Measurements from ENCODE around the gene CD160.

CD160 gene

DNA sequence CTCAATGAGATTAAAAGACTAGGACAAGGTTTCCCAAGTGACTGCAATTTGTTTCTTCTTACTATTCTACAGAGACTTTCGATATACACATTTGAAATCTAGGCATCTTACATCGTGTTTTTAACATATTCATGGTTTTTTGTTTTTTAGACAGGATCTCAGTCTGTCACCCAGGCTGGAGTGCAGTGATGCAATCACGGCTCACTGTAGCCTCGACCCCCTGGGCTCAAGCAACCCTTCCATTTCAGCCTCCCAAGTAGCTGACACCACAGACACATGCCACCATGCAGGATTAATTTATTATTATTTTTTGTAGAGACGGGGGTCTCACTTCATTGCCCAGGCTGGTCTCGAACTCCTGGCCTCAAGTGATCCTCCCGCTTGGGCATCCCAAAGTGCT is 13.7 kb upstream of the CD160 start:
- H2BK5ac ChIP-seq (ENCODE audit: low read length): no peak overlapping the region
- H3K4me3 ChIP-seq (ENCODE audit: low read length in 2 of 2): no peak overlapping the region
- no peak overlapping the region for H4K91ac ChIP-seq (ENCODE audit: low read depth, low read length, poor library complexity)
- no peak overlapping the region for H3K14ac ChIP-seq (ENCODE audit: low read length)
- H3K23ac ChIP-seq (ENCODE audit: low read depth, low read length, poor library complexity): no peak overlapping the region
- no peak overlapping the region for H2BK120ac ChIP-seq (ENCODE audit: low read depth, low read length)
- H2AFZ ChIP-seq (ENCODE audit: low read length): no peak overlapping the region
- peaks cover 7 to 9% of the 10 kb centered on the region in 2 donors for H3K4me1 ChIP-seq (ENCODE audit: control insufficient read depth in 2 of 2, insufficient read depth in 1 of 2, low read depth in 1 of 2, low read length in 2 of 2)
- no peak overlapping the region for H3K9ac ChIP-seq (ENCODE audit: low read depth, low read length, poor library complexity)
- H3K4me2 ChIP-seq (ENCODE audit: insufficient read depth, low read length, poor library complexity, severe bottlenecking): no peak overlapping the region
- no peaks in the 10 kb centered on the region for H3K36me3 ChIP-seq (replicated peaks in 1 of 2; ENCODE audit: control insufficient read depth in 2 of 2, insufficient read depth in 2 of 2, low read length in 2 of 2)
- no peak overlapping the region for H2BK12ac ChIP-seq (ENCODE audit: low read length)
- no peak overlapping the region for H3K27ac ChIP-seq (replicated peaks; ENCODE audit: low read length)
- H3K18ac ChIP-seq (ENCODE audit: low read length): no peak overlapping the region
- H3K79me1 ChIP-seq (ENCODE audit: low read depth, low read length): no peaks in the 10 kb centered on the region
- no peak overlapping the region for H2BK15ac ChIP-seq (ENCODE audit: low read length)
- DNase-seq (ENCODE audit: low spot score): no peak
- H2AK5ac ChIP-seq (ENCODE audit: low read depth, low read length): no peak overlapping the region
- H3K27me3 ChIP-seq (ENCODE audit: control insufficient read depth in 3 of 3, insufficient read depth in 3 of 3, low read depth in 1 of 3, low read length in 3 of 3): peaks cover 0 to 14% (median 0%) of the 10 kb centered on the region in 3 experiments
- no peak overlapping the region for H4K8ac ChIP-seq (ENCODE audit: low read depth, low read length)
- H3K4ac ChIP-seq (ENCODE audit: low read length): no peak overlapping the region
- H3K9me3 ChIP-seq (replicated peaks in 1 of 2; ENCODE audit: control insufficient read depth in 2 of 2, insufficient read depth in 1 of 2, low read depth in 1 of 2, low read length in 2 of 2): no peaks in the 10 kb centered on the region
- WGBS, 2 donors (ENCODE audit: extremely low coverage in 2 of 2, insufficient read length in 2 of 2, insufficient replicate concordance in 1 of 2): no CpG with 5 or more reads among the region's 7 CpGs

DNA sequence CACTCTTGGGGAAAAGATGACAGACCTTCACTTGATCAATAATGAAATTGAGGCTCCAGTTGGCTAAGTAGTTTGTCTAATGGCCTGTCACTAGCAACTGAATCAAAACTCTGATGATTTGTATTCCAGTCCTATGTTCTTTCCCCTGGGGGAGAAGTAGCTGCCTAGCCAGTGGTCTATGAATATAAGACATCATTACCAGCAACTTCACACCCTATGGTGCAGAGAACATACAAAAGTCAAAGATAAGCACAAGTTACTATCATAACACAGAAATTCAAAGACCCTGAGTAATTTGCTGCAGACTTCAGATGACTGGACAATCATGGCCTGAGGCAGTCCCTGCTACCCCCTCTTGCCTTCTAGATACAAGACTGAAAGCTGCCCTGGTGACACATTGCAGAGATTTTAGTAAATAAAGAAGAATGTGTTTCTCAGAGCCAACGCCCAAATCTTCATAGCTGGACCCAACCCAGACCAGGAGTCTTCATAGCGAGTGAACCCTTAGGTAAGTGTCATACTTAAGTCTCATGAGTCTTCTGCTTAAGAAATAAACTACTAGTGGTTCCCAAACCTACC is 13.1 kb upstream of the CD160 start:
- Histone ChIP-seq H3K27ac (replicated peaks; ENCODE audit: low read length) (no peak overlapping the region), H3K4me3 (ENCODE audit: low read length in 2 of 2) (no peak overlapping the region), H4K91ac (ENCODE audit: low read depth, low read length, poor library complexity) (no peak overlapping the region), H3K4me1 (ENCODE audit: control insufficient read depth in 2 of 2, insufficient read depth in 1 of 2, low read depth in 1 of 2, low read length in 2 of 2) (peaks cover 7 to 9% of the 10 kb centered on the region in 2 donors), H3K36me3 (replicated peaks in 1 of 2; ENCODE audit: control insufficient read depth in 2 of 2, insufficient read depth in 2 of 2, low read length in 2 of 2) (no peaks in the 10 kb centered on the region), H3K4me2 (ENCODE audit: insufficient read depth, low read length, poor library complexity, severe bottlenecking) (no peak overlapping the region), H3K4ac (ENCODE audit: low read length) (no peak overlapping the region), H3K9ac (ENCODE audit: low read depth, low read length, poor library complexity) (no peak overlapping the region), H4K8ac (ENCODE audit: low read depth, low read length) (no peak overlapping the region), H3K9me3 (replicated peaks in 1 of 2; ENCODE audit: control insufficient read depth in 2 of 2, insufficient read depth in 1 of 2, low read depth in 1 of 2, low read length in 2 of 2) (no peaks in the 10 kb centered on the region), H3K27me3 (ENCODE audit: control insufficient read depth in 3 of 3, insufficient read depth in 3 of 3, low read depth in 1 of 3, low read length in 3 of 3) (peaks cover 0 to 14% (median 0%) of the 10 kb centered on the region in 3 experiments), H2BK12ac (ENCODE audit: low read length) (no peak overlapping the region), H2AFZ (ENCODE audit: low read length) (no peak overlapping the region), H3K23ac (ENCODE audit: low read depth, low read length, poor library complexity) (no peak overlapping the region), H3K79me1 (ENCODE audit: low read depth, low read length) (no peaks in the 10 kb centered on the region), H2BK120ac (ENCODE audit: low read depth, low read length) (no peak overlapping the region), H3K18ac (ENCODE audit: low read length) (no peak overlapping the region), H2BK15ac (ENCODE audit: low read length) (no peak overlapping the region), H2BK5ac (ENCODE audit: low read length) (no peak overlapping the region), H3K14ac (ENCODE audit: low read length) (no peak overlapping the region), H2AK5ac (ENCODE audit: low read depth, low read length) (no peak overlapping the region)
- no CpG with 5 or more reads among the region's 2 CpGs for WGBS, 2 donors (ENCODE audit: extremely low coverage in 2 of 2, insufficient read length in 2 of 2, insufficient replicate concordance in 1 of 2)
- no peak for DNase-seq (ENCODE audit: low spot score)

DNA sequence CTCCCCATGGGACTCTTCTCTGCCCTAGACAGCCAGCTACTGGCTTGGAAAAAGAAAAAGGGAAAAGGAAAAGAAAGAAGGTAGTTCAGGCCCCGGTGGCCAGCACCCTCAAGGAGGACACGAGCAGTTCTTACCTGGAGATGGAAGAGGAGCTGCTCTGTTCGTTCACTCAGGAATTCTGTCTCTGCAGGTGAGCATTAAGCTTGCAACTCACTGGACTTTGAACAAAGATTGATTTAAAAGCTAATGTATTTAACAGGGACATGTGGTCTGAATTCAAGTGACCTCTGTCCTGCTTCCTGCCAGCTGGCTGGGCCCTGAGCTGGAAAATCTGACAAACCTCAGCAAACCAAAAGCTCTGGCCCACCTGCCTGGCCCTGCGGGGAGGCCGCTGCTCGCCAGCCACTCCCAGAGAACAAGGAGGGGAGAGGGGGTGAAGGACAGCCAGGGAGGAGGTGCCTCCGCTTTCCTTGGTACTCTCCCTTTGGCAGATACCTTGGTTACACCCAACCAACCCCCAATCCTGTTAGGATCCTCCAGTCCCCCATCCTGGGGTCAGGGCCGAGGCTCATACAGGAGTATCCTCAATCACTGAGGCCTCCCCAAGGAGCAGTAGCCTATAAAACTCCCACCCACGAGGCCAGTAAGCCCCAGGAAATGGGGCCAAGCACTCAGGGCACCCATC is 12.0 kb upstream of the CD160 start, which contains the start of gene PDZK1:
Gene PDZK1 (minus strand): TSS at position 186 of the 685 bp plus-strand sequence. CDS start 19,347 bp downstream, outside the sequence.
- WGBS, 2 donors (ENCODE audit: extremely low coverage in 2 of 2, insufficient read length in 2 of 2, insufficient replicate concordance in 1 of 2): no CpG with 5 or more reads among the region's 9 CpGs

DNA sequence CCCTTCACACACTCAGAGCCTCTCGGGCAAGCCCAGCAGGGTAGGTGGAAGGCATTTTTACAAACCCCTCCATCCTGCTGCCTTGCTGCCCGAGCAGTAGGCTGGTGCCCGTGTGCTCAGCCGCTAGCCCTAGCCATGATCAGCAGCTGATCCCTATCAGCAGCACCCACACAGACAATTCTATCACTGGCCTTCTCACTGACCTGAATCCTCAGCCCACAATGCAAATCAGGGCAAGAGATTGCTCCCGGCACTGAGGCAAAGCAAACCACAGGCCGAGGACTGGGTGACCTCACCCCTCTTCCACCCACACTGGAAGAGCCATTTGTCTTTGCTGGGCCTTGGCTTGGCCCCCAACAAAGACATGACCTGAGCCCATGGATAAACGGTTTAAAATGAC is 11.2 kb upstream of the CD160 start:
- H2BK15ac ChIP-seq (ENCODE audit: low read length): no peak overlapping the region
- no peak overlapping the region for H3K23ac ChIP-seq (ENCODE audit: low read depth, low read length, poor library complexity)
- peak overlapping the region; percentile 32 for H2AFZ ChIP-seq (ENCODE audit: low read length)
- no peak overlapping the region for H3K4me3 ChIP-seq (ENCODE audit: low read length in 2 of 2)
- no peak overlapping the region for H3K18ac ChIP-seq (ENCODE audit: low read length)
- no peak for DNase-seq (ENCODE audit: low spot score)
- H3K9me3 ChIP-seq (replicated peaks in 1 of 2; ENCODE audit: control insufficient read depth in 2 of 2, insufficient read depth in 1 of 2, low read depth in 1 of 2, low read length in 2 of 2): no peaks in the 10 kb centered on the region
- H3K9ac ChIP-seq (ENCODE audit: low read depth, low read length, poor library complexity): no peak overlapping the region
- H3K36me3 ChIP-seq (replicated peaks in 1 of 2; ENCODE audit: control insufficient read depth in 2 of 2, insufficient read depth in 2 of 2, low read length in 2 of 2): no peaks in the 10 kb centered on the region
- WGBS, 2 donors (ENCODE audit: extremely low coverage in 2 of 2, insufficient read length in 2 of 2, insufficient replicate concordance in 1 of 2): no CpG with 5 or more reads among the region's 7 CpGs
- H3K4me1 ChIP-seq (ENCODE audit: control insufficient read depth in 2 of 2, insufficient read depth in 1 of 2, low read depth in 1 of 2, low read length in 2 of 2): peaks cover 7 to 9% of the 10 kb centered on the region in 2 donors
- H3K4ac ChIP-seq (ENCODE audit: low read length): no peak overlapping the region
- peaks cover 0 to 14% (median 0%) of the 10 kb centered on the region in 3 experiments for H3K27me3 ChIP-seq (ENCODE audit: control insufficient read depth in 3 of 3, insufficient read depth in 3 of 3, low read depth in 1 of 3, low read length in 3 of 3)
- no peak overlapping the region for H2BK5ac ChIP-seq (ENCODE audit: low read length)
- no peak overlapping the region for H3K4me2 ChIP-seq (ENCODE audit: insufficient read depth, low read length, poor library complexity, severe bottlenecking)
- no peak overlapping the region for H4K91ac ChIP-seq (ENCODE audit: low read depth, low read length, poor library complexity)
- H2BK12ac ChIP-seq (ENCODE audit: low read length): no peak overlapping the region
- no peak overlapping the region for H3K27ac ChIP-seq (replicated peaks; ENCODE audit: low read length)
- H3K79me1 ChIP-seq (ENCODE audit: low read depth, low read length): no peaks in the 10 kb centered on the region
- H2BK120ac ChIP-seq (ENCODE audit: low read depth, low read length): no peak overlapping the region
- H3K14ac ChIP-seq (ENCODE audit: low read length): no peak overlapping the region
- H2AK5ac ChIP-seq (ENCODE audit: low read depth, low read length): no peak overlapping the region
- no peak overlapping the region for H4K8ac ChIP-seq (ENCODE audit: low read depth, low read length)

More for the DNA sequence above, 12.0 kb upstream of the CD160 start, which contains the start of gene PDZK1:
- Histone ChIP-seq H4K91ac (ENCODE audit: low read depth, low read length, poor library complexity) (no peak within 1 kb of the TSS), H3K4me2 (ENCODE audit: insufficient read depth, low read length, poor library complexity, severe bottlenecking) (no peak within 1 kb of the TSS), H2BK5ac (ENCODE audit: low read length) (no peak within 1 kb of the TSS), H3K9ac (ENCODE audit: low read depth, low read length, poor library complexity) (no peak within 1 kb of the TSS), H2AK5ac (ENCODE audit: low read depth, low read length) (peak within 1 kb of the TSS; percentile 5), H4K8ac (ENCODE audit: low read depth, low read length) (no peak within 1 kb of the TSS), H3K18ac (ENCODE audit: low read length) (peak within 1 kb of the TSS; percentile 32), H3K9me3 (replicated peaks in 1 of 2; ENCODE audit: control insufficient read depth in 2 of 2, insufficient read depth in 1 of 2, low read depth in 1 of 2, low read length in 2 of 2) (no peaks in the 10 kb centered on the region), H3K27ac (replicated peaks; ENCODE audit: low read length) (no peak within 1 kb of the TSS), H3K36me3 (replicated peaks in 1 of 2; ENCODE audit: control insufficient read depth in 2 of 2, insufficient read depth in 2 of 2, low read length in 2 of 2) (no peaks in the 10 kb centered on the region), H3K4me3 (ENCODE audit: low read length in 2 of 2) (no peak within 1 kb of the TSS), H3K79me1 (ENCODE audit: low read depth, low read length) (no peaks in the 10 kb centered on the region), H3K14ac (ENCODE audit: low read length) (no peak within 1 kb of the TSS), H2AFZ (ENCODE audit: low read length) (peak within 1 kb of the TSS; percentile 32), H2BK15ac (ENCODE audit: low read length) (no peak within 1 kb of the TSS), H2BK12ac (ENCODE audit: low read length) (no peak within 1 kb of the TSS), H3K27me3 (ENCODE audit: control insufficient read depth in 3 of 3, insufficient read depth in 3 of 3, low read depth in 1 of 3, low read length in 3 of 3) (peaks cover 0 to 14% (median 0%) of the 10 kb centered on the region in 3 experiments), H3K4me1 (ENCODE audit: control insufficient read depth in 2 of 2, insufficient read depth in 1 of 2, low read depth in 1 of 2, low read length in 2 of 2) (peaks cover 7 to 9% of the 10 kb centered on the region in 2 donors), H2BK120ac (ENCODE audit: low read depth, low read length) (no peak within 1 kb of the TSS), H3K4ac (ENCODE audit: low read length) (no peak within 1 kb of the TSS), H3K23ac (ENCODE audit: low read depth, low read length, poor library complexity) (no peak within 1 kb of the TSS)
- DNase-seq (ENCODE audit: low spot score): no peak
